ENCODE results near the gene BCOR.

Gene BCOR

DNA sequence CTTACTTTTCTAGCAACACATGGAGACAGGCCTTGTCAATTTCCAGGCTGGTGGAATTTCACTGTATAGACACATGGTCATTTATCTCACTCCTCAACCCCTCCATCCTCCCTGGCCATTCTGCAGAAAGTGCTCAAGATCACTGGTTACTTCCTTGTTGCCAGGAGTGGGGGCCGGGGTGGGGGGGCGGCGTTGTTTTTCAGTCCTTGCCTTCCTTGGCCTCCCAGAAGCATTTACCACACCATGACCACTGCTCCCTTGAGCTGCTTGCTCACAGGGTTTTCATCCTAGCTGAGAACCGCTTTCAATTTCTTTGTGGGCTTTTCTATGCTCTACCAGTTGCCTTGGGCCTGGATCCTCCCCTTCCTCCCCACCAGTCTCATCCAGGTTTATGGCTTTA, 14.1 kb upstream of the BCOR start:
- no peak for DNase-seq

DNA sequence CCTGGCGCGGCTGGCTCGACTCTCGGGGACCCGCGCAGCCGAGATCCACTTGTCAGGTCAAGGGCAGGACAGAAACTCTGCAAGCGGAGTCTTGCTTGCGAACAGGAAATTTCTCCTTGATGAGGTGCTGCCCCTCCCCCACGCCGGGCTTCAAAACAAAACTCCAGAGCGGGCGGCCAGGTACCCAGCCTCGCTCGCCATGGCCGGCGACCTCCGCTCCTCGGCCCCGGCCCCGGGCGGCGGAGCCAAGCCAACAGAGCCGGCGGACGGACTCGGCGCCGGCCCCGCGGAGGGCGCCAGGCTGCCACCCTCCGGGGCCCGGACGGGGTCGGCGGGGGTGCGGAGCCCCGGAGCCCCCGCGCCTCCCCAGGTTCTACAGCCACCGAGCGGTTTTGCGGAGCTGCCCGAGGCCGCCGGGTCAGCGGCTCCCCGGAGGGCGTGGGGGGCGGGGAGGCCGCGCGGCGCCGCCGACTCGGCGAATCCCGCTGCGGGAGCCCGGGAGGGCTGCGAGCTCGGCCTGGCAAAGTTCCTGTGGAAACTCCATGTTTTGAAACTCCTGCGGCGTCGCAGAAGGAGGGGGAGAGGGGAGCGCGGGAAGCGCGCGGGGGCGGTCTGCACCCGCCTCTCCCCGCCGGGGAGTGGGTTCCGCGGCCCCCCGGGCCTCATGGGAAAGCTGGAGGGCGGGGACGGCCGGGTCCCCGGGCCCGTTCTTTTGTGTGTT, 11.7 kb upstream of the BCOR start:
- no peak for DNase-seq

DNA sequence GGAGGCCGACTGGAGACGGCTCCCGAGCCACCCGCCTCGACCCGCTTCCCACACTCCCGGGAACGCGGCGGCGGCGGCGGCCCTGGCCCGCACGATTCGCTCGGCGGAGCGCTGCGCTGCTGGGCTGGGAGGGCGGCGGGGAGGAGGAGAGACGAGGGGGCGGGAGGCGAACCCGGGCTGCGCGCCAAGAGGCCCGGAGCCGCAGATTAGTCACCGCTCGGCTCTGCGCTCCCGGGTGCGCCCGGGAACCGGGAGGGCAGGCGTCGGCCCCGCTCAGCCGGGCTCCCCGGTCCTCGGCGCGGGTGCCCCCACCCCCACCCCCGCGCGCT, 11.2 kb upstream of the BCOR start:
- peak; percentile 83 for DNase-seq

DNA sequence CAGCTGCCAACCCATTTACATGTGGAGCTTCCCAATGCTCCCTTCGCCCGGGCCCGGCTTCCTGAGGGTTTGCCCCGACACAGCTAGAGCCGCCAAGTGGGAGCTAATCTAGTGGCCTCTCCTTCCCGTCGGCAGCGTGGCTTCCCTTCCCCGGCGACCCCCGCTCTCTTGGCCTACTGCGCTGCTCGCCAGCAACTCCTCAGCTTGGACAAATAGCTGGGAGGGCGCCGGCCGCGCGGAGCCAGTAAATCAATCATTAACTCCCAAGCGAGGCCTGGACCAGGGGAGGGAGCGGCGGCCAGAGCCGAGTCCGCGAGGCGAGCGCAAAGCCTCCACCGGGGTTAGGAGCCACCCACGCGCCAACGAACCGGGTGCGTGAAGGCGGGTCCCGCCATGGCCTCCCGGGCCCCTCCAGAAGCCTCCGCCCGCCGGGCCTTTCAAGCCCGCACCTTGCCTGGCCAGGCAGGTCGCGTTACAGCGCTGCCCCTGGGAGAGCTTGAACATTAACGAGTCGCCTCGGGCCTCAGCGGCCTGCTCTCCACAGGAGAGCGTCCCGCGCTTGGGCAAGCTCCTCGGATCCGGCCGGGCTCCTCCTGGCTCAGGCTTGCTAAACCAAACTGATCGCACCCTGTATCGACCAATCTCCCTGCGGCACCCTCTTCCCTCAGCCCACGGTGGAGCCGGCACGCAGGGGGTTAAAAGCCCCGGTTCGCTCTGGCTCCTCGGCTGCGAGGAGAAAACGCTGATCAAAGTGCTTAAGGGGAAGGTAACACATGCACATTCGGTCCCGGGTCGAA, 10.6 kb upstream of the BCOR start:
- no peak for DNase-seq

DNA sequence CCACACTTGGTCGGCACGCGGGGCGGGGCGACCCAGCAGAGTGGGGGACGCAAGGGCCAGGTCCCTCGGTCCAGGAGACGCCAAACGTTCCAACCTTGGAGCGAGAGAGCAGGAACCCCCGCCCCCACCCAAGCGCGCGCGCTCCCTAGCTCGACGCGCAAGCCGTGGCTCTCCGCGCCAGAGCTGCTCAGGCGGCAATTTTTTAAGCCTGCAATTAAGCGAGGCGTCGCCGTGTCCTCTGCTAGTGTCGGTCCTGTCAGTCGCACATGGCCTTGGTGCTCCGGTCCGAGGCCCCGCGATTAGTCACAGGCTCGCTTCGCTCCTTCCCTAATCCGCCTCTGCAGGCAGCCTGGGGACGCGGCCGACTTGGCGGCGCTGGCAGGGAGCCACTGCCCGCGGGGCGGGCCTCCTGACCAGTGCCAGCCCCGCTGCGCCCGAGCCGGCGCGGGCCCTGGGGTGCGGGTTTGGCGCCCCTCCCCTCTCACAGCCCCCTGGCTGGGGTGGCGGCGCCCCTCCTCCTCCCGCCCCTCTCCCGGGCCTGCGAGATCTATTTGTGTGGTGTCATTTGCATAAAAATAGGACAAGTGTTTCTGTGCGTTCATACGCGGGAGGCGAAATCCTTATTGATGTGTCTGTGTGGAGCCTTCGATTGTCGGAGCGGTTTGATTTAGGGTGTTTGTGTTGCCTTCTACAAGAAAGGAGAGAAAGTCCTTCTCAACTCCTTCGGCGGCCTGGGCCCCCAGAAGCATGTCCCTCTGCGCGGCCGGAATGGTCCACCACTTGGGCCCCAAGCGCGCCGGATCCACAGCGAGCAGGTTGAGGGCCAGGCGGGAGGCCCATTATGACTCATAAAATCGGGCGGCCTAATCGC, 9.8 kb upstream of the BCOR start:
- DNase-seq = no peak

DNA sequence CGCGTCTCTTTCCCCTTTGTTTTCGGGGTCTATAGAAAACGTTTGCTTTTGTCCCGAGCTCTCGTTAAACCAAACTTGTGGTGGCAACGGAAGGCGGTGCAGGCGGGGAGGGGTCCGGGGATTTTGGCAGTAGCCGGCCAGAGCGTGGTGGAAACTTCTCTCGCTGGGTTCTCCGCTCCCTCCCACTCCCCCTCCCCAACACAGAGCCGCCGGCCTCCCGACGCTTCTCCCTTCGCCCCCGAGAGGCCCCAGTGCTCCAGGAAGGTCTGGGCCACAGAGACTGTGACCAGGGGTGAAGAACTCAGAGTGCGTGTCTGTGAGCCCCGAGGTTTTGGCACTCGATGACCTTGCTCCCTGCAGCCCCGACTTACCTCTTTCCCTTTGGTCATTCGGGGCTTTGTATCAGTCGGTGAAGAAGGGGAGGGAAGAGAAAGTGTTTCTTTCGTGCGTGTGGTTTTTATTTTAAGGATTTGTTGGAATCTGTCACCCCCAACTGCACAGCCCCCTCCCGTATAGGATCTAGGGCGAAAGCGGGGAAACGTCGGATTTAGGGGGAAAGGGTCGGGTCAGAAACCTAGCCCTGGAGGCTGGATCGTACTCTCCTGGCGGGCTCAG, 9.0 kb upstream of the BCOR start:
- DNase-seq = no peak

DNA sequence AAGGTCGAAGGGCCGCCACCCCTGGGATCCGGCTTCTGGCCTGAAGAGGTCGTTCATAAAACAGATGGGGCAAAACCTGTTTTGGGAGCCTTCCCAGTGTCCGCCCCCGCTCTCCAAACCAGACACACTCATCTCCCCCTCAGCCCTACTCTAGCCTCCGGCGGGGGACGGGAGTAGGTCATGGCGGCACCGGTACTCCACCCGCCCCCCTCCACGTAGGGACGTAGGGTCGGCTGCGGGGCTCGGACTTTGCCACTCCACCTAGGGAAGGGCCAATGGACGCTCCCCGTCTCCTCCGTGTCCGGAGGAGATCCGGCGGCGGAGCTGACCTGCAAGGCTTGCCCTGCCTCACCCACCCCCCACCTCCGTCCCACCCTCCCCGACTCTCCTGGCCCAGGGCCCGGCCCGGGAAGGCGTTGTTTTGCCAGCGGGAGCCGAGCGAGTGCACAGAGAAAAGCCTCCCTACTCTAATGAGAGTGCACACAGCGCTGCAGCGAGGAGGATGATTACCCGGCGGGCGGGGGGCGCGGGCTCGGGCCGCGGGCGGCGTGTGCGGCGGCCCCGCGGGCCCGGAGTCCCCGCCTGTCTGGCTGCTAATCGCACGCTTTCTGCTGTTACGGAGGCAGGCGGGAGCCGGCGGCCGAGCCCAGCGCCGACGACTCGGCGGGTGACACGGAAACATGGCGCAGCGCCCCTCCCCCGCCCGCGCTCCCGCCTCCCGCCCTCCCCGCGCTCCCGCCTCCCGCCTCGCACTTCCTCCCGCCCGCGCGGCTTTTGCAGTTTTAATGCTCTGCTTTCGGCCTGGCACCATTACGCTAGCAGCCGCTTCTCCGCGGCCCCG, 8.3 kb upstream of the BCOR start:
- peak; percentile 83 for DNase-seq

DNA sequence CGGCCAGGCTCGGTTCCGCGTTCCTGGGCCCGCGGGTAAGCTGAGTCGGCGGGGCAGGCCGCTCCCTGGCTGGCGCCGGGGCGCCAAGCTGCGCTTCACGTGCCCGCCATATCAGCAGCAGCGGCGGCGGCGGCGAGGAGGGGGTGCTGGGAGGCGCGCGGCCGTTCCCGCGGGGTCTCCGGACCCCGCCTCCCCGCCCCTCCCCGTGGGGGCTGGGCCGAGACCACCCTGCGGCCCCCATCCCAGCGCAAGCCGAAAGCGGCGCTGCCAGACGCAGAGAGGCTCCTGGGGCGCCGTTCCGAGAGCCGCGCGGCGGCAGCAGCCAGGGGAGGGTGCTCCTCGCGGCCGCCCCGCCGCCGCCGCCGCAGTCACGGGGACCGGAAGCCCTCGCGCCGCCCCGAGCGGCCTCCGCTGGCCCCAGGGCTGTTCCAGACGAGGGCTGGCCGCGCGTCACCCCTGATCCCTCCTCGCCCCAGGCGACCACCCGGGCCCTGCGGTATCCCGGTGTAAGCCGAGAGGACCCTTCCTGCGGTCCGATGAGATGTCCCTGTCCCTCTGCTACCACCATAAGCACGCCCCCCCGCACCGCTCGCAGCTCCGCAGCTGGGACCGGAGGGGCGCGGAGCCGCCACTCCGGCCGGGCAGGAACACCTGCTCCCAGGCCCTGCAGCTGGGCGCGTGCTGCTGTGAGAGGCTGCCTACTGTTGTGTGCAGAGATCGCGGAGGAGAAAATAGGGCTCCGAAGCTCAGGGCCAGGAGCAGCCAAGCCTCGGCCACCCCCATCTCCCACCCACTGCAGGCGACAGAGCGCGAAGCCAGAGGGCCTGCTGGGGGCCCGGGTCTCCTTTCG, 7.5 kb upstream of the BCOR start:
- DNase-seq = peak; percentile 76

DNA sequence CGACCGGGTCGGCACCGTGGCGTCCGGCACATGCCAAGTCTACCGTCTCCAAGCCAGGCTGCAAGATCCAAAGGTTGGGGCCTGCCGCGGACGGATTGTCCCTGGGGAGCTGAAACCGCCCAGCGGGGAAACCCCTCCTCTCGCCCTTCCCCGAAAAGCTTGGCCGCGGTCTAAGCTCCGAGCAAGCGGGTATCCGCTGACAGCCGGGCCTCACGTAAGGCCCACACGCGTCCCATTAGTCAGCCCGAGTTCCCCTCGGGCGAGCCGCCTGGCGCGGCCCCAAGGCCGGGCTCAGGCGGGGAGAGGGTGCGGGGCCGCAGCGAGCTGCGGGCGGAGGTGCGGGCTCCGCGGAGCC, 6.8 kb upstream of the BCOR start:
- peak; percentile 75 for DNase-seq

DNA sequence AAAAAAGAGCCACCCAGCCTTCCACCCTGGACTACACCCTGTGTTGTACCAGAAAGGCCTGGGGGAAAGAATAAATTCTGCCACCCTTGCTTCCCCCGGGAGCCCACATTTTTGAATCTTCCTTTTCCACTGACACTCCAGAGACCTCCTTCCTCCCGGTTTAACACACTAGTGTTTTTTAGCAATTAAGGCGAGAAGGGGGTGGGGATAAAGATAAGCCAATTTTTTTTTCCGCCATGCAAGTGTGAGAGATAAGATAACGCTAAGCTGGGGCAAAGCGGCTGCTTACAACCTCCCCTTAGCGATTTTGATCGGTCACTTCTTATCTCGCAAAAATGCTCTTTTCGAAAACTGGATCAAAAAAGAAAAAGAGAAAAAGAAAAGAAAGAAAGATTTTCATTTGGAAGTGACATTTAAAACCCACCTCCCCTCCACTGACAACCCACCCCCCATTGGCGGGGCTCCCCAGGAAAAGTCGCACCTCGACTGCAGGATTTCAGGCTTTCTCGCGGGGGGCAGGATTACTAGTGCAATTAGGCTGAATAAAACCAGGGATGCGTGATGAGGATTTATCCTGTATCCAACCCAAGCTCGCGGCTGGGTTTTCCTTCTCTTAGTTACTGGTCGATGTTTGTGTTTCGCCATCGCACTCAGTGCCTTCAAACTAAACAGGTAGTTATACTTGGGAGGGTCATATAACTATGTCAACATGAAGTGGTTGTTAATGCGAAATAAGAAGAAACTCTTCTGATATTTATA, 6.0 kb upstream of the BCOR start:
- DNase-seq = no peak

DNA sequence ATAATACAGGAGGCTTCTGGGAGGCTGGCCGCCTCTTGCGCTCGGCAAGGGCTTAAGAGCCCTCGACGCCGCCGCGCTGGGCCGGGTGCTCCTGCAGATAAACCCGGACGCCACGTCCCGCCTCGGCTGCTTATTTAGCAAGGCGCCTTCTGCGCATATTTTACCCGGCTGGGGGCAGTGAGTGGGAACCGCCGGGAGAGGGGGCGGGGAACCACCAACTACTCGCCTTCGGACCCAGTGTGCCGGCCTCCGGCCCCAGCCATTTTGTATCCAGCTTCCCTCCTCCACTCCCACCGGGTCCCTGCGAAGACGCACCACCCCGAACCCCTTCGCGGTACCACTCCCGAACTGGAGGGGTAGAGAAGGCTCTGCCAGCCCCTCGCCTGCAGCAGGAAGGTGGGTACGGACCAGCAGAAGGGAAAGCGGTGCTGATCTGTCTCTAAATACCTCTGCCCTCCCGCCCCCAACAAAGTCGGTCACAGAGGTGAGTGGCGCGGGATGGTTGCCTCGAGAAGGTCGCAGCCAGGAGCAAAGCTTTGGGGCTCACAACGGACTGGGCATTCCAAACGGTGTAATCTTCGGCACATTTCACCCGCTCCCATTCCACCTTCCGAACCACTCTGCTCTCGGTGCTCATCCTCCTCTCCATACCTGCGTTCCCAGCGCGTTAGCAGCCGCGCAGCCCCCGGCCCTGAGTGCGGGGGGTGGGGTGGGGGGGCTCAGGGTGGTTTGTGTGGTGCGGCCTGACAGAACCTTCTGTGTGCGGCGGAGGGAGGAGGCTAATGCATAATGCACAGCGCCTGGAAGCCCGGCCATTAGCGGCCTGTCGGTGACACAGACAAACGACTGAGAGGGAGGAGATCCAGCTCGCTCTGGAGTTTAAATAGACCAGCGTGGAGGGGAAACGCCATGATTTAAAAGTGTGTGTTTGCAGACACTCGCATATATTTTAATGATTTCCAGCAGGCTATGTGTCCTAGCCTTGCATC, 4.9 kb upstream of the BCOR start:
- peak; percentile 54 for DNase-seq

DNA sequence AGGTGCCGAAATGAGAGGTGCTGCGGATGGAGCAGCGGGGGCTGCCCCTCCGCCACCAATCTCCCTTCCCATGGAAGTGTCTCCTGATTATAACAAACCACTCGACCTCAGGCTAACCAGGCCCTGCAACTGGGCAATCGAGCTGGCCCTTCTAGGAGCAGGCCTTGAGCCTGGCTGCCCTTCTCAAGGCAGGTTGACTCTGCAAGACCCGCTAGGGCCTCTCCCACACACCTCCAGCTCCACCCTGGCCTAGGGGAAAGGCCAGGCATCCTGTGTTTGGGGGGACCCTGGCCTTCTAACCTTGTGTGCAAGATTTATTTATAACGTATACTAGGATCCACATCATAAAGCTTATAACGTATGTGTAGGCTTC, 3.7 kb upstream of the BCOR start:
- no peak for DNase-seq

DNA sequence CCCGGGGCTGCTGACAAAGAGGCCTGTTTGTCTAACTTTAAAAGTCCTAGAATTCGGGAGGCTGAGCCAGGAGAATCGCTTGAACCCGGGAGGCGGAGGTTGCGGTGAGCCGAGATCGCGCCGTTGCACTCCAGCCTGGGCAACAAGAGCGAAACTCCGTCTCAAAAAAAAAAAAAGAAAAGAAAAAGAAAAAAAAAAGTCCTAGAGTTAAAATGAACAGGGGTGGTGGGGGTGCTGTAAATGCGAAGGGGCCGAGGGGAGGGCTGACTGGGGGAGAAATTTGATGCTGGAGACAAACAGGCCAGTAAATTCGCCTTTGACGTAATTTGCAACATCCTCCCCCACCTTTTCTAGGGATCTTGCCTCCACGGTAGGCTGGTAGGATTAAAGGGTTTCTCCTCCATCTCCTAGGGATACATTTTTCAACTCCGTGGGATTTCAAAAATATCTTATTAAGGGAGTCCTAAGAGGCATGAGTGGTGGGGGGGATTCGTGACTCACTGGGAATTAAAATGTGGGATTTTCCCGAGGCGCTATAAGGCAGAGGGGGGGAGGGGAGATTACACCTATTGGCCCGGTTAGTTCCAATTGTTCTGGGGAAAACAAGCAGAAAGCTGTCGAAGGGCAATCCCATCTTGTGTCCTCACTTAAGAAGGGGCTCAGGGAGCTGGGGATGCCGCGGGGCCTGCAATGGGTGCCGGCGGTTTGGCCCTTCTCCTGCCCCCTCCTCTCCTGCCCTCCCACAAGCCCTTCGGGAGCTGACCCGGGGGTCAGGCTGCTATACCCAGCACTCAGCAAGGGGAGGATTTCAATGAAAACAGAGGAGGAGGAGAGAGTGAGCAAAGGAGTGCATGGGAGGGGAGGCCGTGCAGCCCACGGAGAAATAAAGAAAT, 3.0 kb upstream of the BCOR start:
- no peak for DNase-seq

DNA sequence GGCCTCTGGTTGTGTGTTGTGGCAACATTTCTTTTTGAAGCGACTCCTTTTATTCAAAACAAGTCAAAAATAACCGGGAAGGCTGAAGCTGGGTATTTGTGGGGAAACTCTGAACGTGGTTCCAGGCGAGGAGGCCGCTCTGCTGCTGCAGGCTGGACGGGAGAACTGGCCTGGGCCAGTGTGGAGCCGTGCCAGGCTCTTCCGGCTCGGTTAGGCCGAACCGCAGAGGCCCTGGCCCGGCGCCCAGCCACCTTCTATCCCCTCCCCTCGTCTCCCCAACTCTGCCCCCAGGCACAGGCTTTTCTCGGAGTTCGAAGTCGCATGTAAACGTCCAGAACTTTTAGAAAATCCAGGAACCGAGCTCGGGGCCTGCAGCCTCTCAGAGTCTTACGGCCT, 2.4 kb upstream of the BCOR start:
- no peak for DNase-seq

DNA sequence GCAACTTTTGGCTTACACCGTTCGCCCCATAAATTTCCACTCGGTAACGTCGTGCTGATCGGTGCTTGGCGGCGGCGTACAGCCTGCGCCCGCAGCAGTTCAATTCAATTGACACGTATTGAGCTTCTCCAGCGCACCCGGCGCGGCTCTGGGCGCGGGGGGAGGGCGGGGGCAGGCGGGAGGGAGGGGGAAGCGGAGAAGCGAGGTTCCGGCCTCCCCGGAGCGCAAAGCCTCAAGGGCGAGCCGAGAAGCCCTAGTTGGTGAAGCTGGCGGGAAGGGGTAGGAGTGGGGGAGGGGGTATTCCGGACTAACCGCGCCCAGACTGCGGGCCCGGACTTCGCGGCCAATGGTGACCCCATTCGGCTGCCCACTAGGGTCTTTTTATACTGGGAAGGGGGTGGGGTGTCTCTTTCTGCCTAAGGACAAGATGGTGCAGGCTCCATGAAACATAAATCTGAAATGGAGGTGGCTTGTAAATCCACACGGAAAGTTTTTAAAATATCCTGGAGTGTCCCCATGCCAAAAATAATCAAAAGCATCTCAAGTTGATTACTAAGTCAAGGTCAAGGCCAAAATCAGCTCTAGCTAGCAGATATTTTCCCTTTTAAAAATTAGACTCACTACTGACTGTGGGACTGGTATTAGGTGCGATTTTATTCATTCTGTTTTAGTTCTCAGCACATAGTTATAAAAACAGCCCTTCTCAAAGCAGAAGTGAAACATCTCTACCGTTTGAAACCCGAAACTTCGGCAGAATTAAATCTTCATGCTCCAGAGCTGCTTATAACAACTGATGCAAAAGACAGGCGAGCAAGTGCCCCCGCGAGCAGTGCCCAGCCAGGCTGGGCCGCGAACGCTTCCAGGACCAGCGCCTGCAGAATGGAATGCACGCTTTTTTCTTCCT, 1.5 kb upstream of the BCOR start:
- DNase-seq = peak; percentile 73

DNA sequence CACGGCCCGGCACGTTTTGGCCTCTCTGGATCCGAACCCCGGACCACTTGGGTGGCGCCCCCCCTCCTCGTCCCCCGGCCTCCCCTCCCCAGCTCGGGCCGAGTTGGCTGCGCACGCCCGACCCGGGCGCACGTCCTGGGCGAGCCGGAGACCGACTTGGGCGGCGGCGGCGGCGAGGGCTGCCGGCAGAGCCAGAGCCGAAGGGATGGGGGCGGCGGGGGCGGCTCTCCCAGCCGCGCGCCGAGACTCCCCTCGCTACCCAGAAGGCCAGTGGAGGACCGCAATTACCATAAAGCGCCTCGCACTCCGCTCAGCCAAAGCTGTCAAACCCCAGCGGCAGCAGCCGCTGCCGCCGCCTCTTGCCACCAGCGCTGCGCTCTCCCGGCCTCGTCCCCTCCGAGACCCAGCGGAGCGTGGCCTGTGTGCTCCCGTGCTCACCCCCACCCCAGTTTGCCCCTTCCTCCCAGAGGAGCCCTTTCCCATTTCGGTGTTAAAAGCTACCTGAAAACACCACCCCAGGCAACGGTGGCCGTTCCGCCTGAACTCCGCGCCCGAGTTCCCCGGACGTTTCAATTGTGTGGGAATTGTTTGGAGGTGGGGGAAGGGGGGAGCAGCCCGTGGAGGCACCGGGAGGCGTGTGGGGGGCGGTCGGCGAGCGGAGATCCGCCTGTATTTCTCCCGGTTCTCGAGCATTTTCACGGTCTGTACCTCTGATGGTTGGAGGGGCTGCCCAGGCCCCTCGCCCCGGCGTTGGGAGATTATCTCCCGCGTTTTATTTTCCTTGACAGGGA, 701 bp upstream of the BCOR start:
- DNase-seq = no peak

DNA sequence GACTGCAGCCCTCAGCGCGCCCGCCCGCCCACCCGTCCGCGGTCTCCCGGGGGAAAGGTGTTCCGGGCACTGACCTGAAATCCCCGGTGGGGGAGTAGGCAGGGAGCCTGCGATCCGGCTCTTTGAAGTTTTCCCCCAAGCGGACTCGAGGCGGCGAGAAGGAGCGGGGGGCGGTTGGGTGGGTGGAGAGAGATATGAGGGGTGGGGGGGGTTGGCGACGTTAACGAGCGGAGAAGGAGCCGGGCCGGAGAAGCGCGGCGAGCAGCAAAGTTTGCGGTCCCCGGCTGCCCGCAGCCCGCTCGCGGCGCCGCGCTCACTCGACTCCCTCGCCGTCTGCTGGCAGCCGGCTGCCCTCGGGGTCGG, 636 bp downstream of the BCOR start:
- DNase-seq = peak; percentile 77
